Activated CD4-positive, alpha-beta T cell treated with anti-CD3 and anti-CD28 coated beads, Interleukin-10, Interleukin-2, amounts not matched to agents 100 ng/mL and 50 ng/mL, durations not matched to agents 16 hours and 8 hours (primary cell): ENCODE data around the gene CTDSPL.
"Not testable (repeated sequence)": the region's sequence is repeated elsewhere in the genome, so short reads cannot be mapped to it uniquely, and the experiment has no call there.

Experiments
- DNase-seq: peaks from one replicate; pipeline ENCODE4 v3.0.0-alpha.2; 2020

CTDSPL gene

DNA sequence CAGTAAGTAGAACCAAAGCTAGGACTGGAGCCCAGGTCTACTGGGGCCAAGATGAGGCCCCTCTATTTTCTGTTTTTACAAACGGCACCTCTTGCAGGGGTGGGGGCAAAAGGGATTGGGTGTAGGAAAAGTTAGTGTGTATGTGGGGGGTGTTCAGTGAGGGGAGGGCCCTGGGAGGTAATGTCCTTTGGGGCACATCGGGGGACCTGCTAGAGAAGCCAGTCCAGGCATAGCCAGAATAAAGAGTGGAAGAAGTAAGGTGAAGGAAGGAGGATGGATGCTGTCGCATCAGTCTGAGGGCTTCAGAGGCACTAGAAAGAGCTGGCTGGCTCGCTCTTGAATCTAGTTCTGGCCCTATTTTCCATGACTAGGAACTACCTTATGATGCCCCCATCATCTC, 165.2 kb downstream of the CTDSPL start:
- DNase-seq = no peak

DNA sequence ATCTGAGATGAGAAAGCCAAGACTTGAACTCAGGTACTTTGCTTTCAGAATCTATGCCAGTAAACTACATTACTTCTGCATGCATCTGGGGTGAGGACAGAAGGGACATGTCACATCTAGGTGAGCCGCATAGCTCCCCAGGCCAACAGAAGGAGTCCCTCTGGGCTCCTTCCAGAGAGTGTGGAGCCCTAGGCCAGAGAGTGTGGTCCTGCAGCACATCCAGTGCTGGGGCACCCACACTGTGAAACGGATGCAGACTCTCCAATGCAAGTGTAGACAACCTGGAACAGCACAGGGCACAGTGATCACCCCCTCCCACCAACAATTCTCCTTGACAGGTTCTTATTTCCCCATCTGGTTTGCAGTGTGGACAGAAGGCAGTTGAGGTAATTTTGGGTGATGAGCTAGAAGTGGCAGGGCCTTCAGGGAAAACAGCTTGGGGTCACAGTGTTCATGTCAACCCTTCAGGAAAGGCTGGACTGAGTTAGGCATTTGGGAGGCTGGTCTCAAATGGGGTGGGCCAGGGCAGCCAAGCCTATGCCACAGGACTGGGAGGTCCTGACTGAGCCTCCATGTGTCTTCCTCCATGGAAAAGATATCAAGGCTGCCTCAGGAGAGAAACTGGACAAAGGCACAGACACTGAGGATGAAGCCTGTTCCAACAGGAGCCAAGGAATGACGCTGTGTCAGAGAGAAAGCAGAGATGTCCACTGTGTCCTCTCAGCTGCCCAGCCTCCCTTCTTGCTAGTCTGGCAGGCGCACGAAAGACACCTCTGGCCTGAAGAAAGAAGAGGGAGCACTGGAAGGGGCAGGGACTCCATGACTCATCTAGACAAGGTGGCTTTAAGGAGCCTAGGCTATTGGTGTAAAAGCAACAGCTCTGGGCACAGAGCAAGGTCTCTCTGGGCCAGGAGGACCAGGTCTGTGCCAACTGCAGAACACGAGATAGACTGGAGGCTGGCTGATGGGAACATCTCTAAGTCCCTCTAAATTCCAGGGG, 166.1 kb downstream of the CTDSPL start:
- no peak for DNase-seq

GRCh38 chr3:38028621-38029361, 167.1 kb downstream of the CTDSPL start:
- no peak for DNase-seq

DNA sequence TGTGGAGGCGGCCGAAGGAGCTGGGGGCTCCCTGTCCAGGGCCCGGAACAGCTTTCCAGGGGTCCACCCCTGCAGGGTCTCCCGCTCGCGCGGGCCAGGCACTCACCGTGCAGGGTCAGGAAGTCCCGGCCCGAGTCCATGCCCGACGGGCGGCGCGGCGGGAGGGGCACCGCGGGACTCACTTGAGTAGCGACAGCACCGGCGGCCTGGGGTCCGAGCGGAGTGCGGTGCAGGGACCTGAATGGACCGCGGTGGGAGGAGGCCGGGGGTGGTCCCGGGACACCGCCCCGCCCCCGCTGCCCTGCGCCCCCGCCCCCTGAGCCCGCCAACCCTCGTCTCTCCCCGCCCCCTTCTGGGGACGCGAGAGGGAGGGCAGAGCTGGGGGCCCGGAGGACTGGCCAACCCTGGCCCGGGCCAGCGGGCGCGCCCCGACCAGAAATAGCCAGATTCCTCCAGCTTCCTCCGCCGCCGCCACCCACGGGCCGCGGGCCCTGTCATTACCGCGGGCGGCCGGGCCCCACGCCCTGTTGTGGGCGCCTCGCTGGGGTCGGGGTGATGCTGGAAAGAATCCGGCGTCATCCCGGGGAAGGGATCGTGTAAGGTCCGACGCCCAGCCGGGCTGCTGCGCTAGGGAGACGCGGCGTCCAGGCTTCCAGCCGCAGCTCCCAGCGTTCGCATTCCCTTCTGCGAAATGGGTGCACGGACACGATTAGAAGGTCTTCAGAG, 167.9 kb downstream of the CTDSPL start, which contains the start of gene PLCD1:
Gene PLCD1 (minus strand): TSS at position 243 of the 726 bp plus-strand sequence. CDS start 103 bp downstream, at position 140.
- peak; percentile 23 for DNase-seq

- DNase-seq = no peak
These were observed 168.7 kb downstream of the CTDSPL start for GRCh38 chr3:38030126-38031021.

DNA sequence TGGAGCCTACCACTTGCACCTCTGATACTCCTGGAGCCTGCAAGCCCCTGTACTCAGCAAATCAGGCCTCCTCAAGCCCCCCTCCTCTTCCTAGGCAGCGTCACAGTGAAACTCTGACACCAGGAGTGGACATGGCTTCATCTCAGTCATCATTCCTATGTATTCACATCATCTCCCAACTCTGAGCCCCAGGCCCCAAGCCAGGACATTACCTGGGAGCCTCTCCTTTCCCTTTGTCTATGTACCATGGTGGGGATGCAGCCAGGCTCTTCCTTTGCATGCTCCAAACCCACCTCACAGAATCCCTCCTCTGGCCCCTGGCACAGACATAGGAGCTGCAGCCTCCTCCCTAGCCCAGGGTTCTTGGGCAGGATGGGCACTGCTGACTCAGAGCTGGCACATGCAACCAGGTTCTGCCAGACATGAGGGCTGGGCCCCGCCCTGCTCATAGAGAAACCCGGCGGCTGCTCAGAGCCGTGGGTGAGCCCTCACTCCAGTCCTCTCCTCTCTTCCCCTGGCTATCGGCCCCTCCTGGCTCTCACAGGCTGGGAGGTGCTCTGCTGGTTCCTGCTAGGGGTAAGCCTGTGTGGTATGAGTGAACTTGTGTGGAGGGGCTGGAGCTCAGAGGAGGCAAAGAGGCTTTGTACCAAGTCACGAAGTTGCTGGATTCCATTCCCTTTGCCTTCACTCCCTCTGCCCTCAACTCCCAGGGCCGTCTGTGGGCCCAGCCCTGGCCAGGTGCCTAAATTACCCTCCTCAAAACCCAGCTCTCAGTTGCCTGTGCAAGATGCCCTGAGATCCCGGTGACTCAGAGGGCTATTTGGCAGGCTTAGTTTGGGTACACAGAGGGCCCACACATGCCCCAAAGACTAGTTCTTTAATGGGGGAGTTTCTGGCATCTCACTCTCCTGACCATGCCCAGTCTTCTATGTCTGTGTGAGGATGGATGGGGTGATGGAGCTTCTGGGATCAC, 169.6 kb downstream of the CTDSPL start:
- DNase-seq = peak; percentile 76

GRCh38 chr3:38032328-38032865, 170.7 kb downstream of the CTDSPL start:
- DNase-seq = no peak

- not testable (repeated sequence) for DNase-seq
These were observed 171.9 kb downstream of the CTDSPL start for GRCh38 chr3:38033586-38033985.
